RKO (cell line): ENCODE data around the gene PAFAH1B2.

Experiments used
- DNase-seq: peaks from one replicate; pipeline ENCODE4 v3.0.0-alpha.2; 2016; ENCODE audit warnings: low spot score

Gene PAFAH1B2

DNA sequence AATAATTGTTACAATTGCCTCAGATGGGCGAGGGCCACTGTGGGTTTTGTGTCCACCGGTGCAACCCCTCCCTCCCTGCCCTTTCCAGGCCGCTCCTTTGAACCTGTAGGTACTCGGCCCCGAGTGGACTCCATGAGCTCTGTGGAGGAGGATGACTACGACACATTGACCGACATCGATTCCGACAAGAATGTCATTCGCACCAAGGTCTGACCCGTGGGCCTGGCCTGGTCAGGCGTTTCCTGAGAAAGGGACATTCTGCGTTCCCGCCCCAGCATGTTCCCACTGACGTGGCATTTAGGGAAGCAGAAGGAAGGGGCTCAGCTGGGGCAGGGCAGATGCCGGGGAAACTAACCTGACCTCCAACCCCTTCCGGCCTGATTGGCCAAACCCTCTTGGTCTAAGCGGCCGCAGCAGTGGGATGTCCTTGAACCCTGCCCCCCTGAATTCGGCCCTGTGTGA, 44.6 kb downstream of the PAFAH1B2 start:
- DNase-seq: no peak

DNA sequence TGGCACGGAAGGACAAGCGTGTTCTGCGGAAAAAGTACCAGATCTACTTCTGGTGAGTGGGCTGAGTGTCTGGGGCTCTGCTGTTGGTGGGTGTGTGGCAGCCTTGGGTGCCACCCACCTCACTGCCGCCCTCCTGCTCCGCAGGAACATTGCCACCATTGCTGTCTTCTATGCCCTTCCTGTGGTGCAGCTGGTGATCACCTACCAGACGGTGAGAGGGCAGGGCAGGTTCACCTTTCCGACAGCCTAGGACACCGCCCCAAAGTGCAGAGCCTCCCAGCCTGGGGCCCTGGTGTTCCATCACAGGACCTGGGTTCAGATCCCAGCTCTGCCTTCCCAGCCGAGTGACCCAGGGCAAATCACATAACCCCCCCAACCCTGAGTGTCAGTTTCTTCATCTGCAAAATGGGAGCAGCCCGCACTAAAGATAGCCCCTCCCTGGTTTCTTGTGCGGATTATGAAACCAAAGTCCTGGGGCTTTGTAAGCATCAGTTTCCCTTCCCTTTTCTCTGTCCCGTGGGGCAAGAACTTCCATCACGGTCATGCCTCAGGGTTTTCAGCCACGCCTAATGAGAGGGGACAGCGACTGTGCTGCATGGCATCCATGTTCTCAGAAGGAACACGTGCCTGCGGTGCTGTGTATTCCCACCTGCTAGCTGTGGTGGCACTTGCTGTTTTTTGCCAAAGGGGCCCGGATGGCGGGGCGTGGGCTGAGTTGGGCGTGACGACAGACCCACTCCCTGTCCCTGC, 45.3 kb downstream of the PAFAH1B2 start:
- no peak for DNase-seq

DNA sequence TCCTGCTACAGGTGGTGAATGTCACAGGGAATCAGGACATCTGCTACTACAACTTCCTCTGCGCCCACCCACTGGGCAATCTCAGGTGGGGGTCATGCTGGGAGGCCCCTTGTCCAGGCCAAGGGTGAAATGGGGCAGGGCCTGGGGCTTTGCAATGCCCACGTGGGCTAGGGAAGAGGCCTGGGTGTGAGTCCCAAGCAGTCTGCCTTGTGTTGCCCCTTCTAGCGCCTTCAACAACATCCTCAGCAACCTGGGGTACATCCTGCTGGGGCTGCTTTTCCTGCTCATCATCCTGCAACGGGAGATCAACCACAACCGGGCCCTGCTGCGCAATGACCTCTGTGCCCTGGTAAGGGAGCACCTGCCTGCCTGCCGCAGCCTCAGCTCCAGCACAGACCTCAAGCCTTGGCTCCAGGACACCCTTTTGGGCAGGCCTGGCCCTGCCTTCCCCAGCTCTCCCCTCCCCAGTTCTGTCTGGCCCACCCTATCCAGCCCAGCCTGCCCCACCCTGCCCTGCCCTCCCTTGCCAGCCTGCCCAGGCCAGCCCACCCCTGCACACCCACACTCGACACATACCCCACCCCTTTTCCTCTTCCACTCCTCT, 46.0 kb downstream of the PAFAH1B2 start:
- DNase-seq: no peak

DNA sequence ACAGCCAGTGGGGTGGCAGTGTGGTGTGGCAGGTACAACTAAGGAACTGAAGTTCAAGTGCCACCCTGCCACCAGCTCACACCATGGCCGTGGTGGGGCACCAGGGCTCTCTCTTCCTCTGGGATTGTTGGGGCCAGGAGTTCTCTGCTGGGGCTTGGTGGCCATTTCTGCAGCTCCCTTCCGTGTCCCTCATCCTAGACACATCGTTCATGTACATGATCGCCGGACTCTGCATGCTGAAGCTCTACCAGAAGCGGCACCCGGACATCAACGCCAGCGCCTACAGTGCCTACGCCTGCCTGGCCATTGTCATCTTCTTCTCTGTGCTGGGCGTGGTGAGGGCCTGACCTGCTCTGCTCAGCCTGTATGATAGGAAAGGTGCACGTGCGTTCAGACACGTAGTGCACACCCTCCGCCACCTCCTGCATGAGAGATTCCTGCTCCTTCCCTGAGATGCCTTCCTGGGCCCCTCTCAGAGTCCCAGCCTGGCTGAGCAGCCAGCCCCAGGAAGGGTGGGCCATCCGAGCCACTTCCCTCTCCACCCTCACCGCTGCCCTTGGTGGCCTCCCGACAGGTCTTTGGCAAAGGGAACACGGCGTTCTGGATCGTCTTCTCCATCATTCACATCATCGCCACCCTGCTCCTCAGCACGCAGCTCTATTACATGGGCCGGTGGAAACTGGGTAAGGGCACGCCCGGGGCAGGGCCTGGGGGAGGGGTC, 47.8 kb downstream of the PAFAH1B2 start:
- DNase-seq: no peak

DNA sequence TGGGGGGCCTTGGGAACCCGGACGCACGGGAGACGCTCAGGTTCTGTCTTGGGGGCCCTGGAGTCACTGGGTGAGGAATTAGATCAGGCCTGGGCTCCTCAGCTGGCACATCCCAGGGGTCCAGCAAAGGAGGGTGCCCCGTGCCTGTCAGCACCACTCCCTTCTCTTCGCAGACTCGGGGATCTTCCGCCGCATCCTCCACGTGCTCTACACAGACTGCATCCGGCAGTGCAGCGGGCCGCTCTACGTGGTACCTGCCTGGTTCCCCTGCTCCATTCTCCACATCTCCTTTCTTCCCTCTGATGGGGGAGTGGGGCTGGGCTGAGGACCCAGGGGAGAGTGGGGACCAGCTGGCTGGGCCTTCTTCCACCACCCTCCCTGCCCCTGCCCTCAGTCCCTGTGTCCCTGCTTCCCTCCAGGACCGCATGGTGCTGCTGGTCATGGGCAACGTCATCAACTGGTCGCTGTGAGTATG, 48.4 kb downstream of the PAFAH1B2 start:
- no peak for DNase-seq

DNA sequence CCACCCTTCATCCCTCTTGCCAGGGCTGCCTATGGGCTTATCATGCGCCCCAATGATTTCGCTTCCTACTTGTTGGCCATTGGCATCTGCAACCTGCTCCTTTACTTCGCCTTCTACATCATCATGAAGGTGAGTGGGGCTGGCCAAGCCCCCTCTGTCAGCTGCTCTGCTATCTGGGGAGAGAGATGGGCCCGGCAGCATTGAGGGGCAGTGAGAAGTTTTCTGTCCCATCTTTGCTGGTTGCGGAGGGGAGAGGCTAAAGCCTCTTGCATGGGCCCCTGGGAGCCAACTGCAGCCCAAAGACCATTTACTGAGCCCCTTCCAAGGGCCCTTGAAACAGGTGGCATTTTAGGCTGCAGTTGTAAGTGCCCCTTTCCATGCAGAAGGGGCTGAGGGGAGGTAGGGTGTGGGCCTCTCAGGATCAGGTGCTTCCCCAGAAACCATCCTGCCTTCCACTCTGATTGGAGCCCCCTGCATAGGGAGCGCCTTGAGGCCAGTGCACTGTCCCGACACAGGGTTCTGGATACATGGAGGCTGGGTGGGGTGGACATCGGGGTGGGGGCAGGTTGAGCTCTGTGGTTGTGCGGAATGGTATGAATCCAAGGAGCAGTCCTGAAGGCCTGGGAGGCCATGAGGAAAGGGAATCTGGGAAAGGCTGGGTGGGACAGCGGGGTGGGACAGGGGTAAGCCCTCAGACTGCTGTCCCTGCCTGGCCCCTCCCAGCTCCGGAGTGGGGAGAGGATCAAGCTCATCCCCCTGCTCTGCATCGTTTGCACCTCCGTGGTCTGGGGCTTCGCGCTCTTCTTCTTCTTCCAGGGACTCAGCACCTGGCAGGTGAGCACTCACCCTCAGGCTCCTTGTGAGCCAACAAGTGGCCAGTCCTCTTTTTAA, 49.3 kb downstream of the PAFAH1B2 start:
- no peak for DNase-seq

DNA sequence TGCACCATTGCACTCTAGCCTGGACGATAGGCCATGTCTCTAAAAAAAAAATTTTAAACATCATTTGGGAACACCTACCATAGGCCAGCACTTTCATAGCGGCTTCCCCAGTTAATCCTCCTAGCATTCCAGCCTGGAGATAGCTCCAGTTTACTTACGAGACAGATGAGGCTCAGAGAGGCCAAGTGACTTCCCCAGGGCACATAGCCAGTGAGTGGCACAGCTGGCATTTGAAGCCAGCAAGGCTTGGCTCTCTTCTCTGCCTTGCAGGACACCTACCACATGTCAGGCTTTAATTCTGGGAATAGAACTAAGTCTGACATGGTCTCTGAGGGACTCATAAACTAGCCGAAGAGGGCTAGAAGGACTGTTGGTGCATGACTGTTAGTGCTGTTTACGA, 50.2 kb downstream of the PAFAH1B2 start:
- DNase-seq: no peak

DNA sequence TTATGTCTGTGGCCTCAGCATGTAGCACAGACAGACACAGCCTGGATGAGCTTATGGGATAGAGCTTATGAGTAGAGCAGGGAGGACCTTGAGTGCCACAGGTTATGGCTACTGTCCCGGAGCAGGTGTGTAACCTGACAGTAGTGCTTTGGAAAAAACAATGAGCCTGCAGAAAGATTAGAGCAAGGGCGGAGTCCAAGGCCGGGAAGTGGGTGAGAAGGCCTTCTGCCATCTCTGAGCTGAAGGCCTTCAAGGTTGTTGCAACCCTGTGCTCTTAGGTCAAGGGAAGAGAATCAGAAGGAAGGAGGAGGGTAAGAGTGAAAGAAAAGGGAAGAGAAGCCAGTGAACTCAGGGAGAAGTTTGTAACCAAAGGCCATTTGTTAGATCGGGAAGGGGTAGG, 51.2 kb downstream of the PAFAH1B2 start:
- no peak for DNase-seq

DNA sequence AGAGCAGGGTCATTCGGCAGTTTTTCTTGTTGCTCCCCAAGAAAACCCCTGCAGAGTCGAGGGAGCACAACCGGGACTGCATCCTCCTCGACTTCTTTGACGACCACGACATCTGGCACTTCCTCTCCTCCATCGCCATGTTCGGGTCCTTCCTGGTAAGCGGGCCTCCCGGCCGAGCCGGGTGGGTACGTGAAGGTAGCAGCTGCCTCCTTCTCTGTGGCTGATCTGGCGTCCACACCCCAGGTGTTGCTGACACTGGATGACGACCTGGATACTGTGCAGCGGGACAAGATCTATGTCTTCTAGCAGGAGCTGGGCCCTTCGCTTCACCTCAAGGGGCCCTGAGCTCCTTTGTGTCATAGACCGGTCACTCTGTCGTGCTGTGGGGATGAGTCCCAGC, 51.7 kb downstream of the PAFAH1B2 start:
- DNase-seq: no peak

DNA sequence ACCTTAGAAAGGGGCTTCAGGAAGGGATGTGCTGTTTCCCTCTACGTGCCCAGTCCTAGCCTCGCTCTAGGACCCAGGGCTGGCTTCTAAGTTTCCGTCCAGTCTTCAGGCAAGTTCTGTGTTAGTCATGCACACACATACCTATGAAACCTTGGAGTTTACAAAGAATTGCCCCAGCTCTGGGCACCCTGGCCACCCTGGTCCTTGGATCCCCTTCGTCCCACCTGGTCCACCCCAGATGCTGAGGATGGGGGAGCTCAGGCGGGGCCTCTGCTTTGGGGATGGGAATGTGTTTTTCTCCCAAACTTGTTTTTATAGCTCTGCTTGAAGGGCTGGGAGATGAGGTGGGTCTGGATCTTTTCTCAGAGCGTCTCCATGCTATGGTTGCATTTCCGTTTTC, 52.9 kb downstream of the PAFAH1B2 start:
- DNase-seq: no peak

DNA sequence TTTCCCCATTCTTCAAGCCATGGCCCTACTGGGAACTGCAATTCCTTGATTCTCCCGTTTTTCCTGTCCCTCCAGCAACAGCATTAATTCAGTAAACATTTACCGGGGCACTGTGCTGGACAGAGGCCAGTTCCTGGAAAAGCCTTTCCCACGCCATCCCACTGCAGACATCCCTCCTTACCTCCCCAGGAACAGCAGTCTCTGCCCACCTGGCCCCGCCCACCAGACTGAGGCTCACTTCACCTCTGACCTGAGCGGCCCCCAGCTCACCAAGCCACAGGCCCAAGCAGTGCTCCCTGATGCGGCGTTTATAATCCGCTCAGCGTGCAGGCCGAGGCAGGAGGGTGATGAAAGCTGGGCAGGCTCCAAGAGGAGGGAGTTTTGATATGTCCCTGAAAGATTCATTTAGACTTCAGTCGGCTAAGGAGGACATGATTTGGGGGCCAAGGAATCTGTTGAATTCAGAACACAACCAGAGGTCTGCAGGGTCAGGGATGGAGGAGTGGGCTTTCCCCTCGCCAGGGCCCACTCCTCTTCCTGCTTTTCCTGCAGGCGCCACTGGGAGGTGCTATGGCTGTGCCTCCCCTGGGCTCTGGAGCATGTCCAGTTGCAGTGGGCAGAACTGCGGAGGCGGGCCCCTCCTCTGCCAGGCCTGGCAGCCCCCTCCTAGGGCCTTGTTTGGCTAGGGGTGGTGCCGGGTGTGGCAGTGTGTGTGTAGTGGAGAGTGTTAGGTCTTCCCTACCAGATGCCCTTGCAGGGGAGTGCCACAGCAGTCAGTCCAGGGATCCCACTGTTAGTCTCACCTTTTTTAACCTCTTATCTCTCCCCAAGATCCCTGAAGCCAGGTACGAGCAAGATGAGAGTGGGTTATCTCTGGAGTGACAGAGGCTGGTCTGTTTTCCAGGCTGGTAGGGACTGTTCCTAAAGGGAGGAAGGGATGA, 53.7 kb downstream of the PAFAH1B2 start:
- no peak for DNase-seq

DNA sequence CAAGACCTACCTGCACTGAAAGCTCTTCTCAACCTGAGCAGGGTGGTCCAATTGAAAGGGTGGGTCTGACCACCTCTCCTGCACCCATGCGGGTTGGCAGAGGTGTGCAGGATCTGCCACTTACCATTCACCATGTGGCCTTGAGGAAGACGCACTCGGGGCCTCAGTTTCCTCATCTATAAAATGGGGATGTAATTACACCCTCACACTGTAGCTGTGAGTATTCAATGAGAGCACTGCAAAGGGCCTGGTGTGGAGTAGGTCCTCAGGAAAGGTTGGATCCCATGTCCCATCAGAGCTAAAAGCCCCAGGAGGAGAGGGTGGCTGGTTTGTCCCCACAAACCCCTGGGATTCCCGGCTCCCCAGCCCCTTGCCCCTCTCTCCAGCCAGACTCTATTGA, 54.5 kb downstream of the PAFAH1B2 start:
- no peak for DNase-seq

DNA sequence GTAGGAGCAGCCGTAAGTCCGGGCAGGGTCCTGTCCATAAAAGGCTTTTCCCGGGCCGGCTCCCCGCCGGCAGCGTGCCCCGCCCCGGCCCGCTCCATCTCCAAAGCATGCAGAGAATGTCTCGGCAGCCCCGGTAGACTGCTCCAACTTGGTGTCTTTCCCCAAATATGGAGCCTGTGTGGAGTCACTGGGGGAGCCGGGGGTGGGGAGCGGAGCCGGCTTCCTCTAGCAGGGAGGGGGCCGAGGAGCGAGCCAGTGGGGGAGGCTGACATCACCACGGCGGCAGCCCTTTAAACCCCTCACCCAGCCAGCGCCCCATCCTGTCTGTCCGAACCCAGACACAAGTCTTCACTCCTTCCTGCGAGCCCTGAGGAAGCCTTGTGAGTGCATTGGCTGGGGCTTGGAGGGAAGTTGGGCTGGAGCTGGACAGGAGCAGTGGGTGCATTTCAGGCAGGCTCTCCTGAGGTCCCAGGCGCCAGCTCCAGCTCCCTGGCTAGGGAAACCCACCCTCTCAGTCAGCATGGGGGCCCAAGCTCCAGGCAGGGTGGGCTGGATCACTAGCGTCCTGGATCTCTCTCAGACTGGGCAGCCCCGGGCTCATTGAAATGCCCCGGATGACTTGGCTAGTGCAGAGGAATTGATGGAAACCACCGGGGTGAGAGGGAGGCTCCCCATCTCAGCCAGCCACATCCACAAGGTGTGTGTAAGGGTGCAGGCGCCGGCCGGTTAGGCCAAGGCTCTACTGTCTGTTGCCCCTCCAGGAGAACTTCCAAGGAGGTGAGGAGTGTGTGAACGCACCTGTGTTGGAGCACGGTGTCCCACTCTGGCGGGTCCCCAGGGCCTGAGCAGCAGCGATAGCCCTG, 55.2 kb downstream of the PAFAH1B2 start, which contains the start of gene TAGLN:
TSS of gene TAGLN (plus strand) at position 318 of the 863 bp plus-strand sequence. CDS start 3,644 bp downstream, outside the sequence.
- DNase-seq: peak; percentile 72

DNA sequence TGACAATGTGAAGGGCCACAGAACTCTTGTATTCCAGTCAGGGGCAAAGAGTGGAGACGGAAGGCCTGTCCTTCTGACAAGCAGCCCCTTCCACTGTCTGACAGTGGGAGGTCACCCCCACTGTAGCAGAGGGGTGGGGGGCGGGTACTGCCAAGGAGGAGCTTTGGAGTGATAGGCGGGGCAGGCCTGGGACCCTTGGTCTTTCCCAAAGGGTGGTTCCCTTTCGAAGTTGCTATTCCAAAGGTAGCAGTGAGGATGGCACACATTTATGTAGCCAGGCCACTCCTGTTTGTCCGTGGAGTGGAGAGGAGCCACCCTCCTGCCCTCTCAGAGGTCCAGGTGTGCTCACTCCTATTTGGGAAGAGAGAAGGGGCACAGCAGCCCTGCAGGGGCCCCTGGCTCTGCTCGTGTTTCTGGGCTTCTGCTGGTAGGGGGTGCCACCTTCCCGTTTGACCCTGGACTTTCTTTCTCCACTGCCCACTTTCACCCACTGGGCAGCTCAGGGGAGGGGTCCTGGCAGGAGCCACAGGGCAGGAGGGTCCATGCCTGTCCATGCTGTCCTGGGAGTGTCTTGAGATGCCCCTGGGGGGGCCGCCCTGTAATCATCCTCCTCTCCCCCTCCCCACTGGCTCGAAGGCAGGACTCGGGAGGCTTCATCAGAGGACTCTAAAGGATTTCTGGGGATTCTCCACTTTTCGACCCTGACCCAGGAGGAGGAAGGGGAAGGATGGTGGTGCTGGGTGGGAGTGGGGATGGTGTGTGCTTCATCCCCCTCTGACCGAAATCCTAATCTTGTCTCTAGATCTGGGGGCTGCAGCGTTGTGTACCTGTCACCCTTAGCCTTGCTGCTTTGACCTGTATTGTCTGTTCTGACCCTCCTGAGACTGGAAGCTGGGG, 56.1 kb downstream of the PAFAH1B2 start:
- DNase-seq: no peak

DNA sequence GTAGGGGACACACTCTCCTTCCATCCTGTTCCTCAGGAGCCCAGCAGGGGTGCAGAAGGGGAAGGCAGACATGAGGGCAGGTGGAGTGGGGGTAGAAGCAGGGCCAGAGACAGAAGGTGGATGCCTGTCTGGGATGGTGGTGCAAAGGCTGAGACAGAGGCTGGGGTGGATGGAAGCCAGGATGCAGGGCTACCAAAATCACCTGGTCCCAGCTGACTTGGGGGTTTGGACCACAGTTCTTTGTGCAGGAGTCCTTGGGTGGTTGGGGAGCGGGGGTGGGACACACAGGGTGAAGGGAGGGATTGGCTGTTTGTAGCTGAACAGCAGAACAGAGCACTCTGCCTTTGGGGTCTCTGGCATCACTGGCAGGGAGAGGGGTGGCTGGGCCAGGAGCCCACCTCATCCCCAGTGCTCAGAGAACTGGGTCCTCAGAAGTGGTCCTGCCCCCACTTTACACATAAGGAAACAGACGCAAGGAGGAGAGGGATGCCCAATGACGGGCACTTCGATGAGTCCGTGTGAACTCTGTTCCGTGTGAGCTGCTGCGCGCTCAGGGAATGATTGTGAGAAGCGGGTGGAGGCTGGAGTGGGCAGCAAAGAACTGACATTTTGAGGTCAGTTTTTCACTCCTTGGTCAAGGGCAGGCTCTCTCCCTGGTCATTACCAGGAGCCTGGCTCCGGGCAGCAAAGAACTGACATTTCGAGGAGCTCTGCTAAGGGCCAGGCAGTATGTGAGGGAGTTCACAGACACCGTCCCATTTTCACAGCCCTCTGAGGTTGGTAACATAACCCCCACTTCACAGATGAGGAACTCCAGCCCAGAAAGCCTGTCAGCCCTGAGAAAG, 56.9 kb downstream of the PAFAH1B2 start:
- no peak for DNase-seq

DNA sequence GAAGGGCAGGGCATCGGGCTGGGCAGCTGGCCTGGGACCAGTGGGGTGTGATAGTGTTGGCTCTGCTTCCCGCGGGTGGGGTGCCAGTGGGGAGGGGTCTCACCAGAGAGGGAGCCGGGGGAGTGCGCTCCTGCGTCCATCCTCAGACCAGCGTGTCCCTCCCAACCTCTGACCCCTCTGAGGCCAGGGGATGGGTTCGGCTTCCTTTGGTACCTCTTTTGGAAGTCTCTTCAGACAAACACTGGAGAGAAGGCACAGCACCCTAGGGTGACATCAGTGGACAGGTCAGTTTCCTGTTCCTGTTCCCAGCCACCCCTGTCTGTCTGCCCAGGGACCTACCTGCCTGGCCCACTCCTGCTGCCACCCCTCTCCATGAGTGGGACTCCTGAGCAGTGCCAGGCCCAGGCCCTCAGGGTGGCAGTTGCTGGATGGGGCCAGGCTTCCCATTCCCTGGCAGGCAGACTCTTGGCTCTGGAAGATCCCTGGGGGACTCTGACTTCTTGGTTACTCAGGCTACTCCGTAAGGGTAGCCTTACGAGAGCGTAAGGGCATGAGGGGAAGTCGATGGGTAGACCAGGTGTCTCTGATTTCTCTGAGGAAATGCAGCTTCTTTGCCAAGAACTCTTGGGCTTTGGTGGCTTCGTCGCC, 57.7 kb downstream of the PAFAH1B2 start:
- DNase-seq: no peak

DNA sequence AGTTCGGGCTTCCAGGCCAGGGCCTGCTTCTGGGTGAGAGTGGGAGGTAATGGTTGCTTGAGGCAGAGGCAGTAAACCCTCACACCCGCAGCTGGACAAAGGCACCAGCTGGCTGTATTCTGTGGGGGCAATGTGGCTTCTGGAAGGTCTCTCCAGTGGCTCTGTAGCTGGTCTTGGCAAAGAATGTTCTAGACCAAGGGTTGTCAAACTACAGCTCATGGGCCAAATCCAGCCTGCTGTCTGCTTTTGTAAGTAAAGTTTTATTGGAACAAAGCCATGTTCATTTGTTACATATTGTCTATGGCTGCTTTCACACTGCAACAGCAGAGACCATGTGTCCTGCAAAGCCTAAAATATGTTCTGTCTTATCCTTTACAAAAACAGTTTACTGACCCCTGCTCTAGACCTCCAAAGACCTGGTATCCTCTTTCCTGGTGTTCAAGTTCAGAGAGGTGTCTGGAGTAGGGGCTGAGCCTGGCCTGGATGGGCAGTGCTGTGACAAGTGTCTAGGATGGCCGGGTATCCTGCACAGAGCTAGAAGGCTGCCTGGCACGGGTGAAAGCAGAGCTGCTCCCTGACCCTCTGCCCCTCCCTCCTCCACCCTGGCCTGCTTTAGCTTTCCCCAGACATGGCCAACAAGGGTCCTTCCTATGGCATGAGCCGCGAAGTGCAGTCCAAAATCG, 58.4 kb downstream of the PAFAH1B2 start:
- no peak for DNase-seq
